AG09319 (cell line): ENCODE results near the gene PARVA.

Experiments used
- DNase-seq: peaks from one replicate; pipeline ENCODE4 v3.0.0-alpha.2; 2010; ENCODE audit warnings: low read depth; ENCODE audit errors: extremely low read depth
- TF ChIP-seq, protein P1 (sequence below): IDR thresholded peaks from 2 replicates; pipeline ENCODE4 v1.5.1; 2011; ENCODE audit warnings: low read depth, mild to moderate bottlenecking, inconsistent platforms, low read length, moderate library complexity

Gene PARVA, protein sequence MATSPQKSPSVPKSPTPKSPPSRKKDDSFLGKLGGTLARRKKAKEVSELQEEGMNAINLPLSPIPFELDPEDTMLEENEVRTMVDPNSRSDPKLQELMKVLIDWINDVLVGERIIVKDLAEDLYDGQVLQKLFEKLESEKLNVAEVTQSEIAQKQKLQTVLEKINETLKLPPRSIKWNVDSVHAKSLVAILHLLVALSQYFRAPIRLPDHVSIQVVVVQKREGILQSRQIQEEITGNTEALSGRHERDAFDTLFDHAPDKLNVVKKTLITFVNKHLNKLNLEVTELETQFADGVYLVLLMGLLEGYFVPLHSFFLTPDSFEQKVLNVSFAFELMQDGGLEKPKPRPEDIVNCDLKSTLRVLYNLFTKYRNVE

DNA sequence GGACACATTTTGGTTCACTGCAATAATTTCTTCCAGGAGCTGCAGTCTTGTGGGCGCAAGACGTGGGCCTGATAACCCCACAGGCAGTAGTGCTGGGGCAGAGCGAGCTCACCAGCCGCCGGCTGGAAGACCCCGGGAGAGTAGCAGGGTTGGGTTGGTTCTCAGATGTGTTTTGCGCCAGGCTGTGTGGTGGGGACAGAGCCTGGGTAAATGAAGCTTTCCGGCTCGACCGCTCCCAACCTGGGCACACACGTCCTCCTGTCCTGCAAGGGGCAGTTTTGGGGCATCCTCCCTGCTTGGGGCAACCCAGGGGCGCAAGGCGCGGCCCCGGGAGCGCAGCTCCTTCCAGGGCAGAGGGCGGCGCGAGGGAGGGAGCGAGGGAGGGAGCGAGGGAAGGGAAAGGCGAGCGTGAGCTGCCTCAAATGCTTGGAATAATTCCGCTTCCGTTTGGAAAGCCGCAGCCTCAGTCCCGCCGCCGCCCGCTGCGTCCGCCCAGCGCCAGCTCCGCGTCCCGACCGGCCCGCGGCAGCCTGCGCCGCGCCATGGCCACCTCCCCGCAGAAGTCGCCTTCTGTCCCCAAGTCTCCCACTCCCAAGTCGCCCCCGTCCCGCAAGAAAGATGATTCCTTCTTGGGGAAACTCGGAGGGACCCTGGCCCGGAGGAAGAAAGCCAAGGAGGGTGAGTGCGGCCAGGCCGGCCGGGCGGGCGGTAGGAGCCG lies at the start of gene PARVA:
Gene PARVA (plus strand): TSS at position 466 of the 718 bp plus-strand sequence. CDS start 77 bp downstream, at position 543.
- no peak for DNase-seq
- TF ChIP-seq, protein P1, sequence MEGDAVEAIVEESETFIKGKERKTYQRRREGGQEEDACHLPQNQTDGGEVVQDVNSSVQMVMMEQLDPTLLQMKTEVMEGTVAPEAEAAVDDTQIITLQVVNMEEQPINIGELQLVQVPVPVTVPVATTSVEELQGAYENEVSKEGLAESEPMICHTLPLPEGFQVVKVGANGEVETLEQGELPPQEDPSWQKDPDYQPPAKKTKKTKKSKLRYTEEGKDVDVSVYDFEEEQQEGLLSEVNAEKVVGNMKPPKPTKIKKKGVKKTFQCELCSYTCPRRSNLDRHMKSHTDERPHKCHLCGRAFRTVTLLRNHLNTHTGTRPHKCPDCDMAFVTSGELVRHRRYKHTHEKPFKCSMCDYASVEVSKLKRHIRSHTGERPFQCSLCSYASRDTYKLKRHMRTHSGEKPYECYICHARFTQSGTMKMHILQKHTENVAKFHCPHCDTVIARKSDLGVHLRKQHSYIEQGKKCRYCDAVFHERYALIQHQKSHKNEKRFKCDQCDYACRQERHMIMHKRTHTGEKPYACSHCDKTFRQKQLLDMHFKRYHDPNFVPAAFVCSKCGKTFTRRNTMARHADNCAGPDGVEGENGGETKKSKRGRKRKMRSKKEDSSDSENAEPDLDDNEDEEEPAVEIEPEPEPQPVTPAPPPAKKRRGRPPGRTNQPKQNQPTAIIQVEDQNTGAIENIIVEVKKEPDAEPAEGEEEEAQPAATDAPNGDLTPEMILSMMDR = no peak; the same call in none of the 2 replicates

DNA sequence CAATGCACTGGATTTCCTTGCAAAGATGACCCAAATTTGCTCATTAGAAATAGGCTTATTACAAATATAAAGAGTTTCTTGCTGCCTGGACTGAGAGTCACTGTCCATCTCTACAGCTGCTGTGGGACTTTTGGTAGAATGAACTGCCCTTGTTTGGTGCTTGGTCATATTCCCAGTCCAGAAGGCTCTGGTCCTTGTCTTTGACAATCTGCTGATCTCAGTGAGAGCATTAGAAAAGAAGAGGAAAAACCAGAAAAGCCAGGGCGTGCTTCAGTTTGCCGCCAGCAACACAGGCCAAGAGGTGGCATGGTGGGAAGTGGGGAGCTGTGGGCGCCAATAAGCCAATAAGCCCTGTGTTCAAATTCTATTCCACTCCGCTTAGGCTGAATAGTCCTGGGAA lies 48.2 kb upstream of the PARVA start:
- TF ChIP-seq, protein P1 = no peak
- DNase-seq = no peak

DNA sequence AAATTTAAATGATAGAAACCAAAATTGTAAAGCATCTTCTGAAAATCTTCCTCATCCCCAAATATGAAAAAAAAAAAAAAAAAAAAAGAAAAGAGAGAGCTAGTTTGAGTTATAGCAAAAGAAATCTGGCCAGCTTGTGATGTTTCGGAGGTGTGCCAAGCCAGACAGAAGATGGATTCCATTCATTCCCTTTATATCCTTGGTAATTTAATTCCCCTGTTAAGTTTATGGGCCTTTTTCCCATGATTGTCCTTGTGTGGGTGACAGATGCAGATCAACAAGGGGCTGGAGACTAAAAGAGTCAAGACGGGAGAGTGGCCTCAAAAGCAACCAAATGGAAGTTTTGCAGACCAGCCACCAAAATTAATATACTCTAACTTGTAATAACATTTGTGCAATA lies 47.6 kb upstream of the PARVA start:
- TF ChIP-seq, protein P1 = no peak
- DNase-seq = no peak

DNA sequence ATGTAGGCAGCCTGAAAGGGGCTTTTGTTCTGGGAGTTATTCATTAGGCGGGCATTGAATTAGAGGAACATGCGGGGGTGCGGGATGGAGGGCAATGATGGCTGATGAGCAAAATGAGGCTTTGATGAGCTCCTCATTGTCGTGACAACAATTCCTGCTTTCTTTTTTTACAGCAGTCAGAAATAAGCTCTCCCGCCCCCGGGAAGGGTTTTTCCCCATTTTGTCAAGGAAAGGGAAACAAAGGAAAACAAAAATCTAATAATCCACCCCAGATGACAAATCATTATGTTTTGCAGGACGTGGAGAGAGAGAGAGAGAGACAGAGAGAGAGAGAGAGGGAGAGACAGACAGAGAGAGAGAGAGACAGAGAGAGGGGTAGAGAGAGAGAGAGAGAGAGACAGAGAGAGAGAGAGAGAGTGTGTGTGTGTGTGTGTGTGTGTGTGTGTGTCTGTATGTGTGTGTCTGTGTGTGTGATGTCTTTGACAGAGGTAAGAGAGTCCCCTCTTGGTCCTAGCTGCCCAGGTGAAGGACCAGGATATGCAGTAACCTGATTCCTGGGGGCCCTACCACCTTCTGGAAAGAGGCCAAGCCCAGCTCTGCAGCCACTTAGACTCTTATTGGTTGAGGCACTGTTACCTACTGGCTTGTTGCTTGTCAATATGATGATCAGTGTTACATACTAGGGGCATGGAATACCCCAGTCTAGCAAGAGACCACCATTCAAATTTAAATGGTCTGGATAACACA lies 46.7 kb upstream of the PARVA start:
- TF ChIP-seq, protein P1 = no peak
- DNase-seq = no peak

DNA sequence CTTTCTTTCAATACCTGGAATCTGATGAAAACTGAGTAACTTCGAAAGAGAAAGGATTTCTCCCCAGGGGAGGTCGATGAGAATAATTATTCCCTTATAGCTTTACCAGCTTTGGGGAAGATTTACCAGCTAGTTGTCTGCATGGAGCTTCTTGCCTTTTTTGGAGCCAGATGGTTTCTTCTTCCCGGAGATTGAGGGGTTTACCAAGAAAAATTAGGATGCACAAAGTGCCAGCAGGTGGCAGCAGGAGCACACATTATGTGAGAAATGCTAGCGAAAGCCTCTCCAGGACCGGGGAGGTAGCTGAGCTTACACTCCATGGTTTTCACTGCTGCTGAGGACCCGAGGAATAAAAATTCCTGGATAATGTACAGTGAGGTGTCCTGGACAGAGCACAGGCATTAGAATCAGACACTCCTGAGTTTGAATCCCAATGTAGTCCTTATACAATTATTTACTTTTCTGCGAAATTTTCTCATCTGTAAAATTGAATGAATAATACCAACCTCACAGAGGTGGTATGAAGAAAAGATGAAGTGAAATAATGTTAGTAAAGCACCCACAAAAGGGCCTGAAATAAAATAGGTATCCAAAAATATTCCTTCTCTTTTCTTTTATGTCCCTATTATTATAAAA lies 46.0 kb upstream of the PARVA start:
- TF ChIP-seq, protein P1 = peak; percentile 68
- peak; percentile 70 for DNase-seq

DNA sequence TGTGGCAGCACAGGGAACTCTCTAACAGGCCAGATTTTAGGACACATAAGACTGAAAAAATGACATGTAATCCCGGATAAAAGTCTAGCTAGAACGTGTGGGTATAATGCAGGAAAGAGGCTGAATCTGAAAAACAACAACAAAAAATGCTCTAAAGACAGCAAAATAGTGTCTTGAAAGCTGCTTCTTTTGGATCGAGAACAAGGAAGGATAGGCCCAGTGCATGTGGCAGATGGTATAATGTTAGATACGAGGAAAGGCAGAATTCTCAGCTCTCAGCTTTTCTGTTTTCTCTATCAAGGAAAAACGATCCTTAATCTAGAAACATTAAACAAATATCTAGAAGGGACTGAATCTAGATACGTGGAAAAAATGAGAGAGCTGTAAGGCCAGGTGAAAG lies 33.8 kb upstream of the PARVA start:
- TF ChIP-seq, protein P1 = no peak
- no peak for DNase-seq
